Caki2 (cell line): Measurements from ENCODE around the gene SFMBT2. TPM values are rescaled to one million over a fixed set of nuclear protein-coding genes. Genes with fewer than 3 reads are reported as not detected.

ENCODE experiments used
- DNase-seq: peaks from one replicate; pipeline ENCODE4 v3.0.0-alpha.2; 2015; ENCODE audit warnings: low read depth
- in situ Hi-C: cut with HindIII; loops from 2 replicates; pipeline ENCODE4 v1.10.0; 2016; ENCODE audit warnings: low sequenced_read_pairs, low pct_unique_long_range_greater_than_20kb, mixed read lengths
- total RNA-seq: library from RNA; depleted of rRNA; stranded (reverse); fragments of >200 nt; shearing (Covaris generic); gene quantifications from 2 replicates; pipeline ENCODE4 v1.2.3, GENCODE V29; 2014; ENCODE audit warnings: low replicate concordance

SFMBT2 gene
- total RNA-seq, 1 experiment from 2014 or later, result 0.24 TPM

GRCh38 chr10:7121154-7121797, 289.6 kb downstream of the SFMBT2 start:
- in situ Hi-C loops, result no loop called here
- peak; percentile 26 for DNase-seq

- no peak for DNase-seq
- in situ Hi-C loops, result no loop called here
Observed at GRCh38 chr10:7119325-7120015, 291.4 kb downstream of the SFMBT2 start.

GRCh38 chr10:7117806-7118674, 292.8 kb downstream of the SFMBT2 start:
- no peak for DNase-seq
- in situ Hi-C loops, result no loop called here

GRCh38 chr10:7117177-7117799, 293.5 kb downstream of the SFMBT2 start:
- in situ Hi-C loops, result no loop called here
- no peak for DNase-seq

GRCh38 chr10:7111561-7111960, 299.3 kb downstream of the SFMBT2 start:
- in situ Hi-C loops, result no loop called here
- no peak for DNase-seq

- in situ Hi-C loops, result no loop called here
- DNase-seq, result no peak
Observed at GRCh38 chr10:7111089-7111488, 299.7 kb downstream of the SFMBT2 start.
